GM12878 (cell line): ENCODE results near the gene TMEM120B. TPM values are rescaled to one million over a fixed set of nuclear protein-coding genes. Genes with fewer than 3 reads are reported as not detected.

ENCODE experiments used
- ATAC-seq: fragments of 200-7000 bp; cut with Tn5 transposase; 3 replicates; pipeline ENCODE4 v1.9.1; 2020; ENCODE audit warnings: mild to moderate bottlenecking, moderate library complexity
- BruUV-seq: library from RNA; stranded (reverse); fragments of 400-500 nt; replicated peaks from 2 replicates; lab custom pipeline; 2021; lab: Mats Ljungman, UMichigan
- CTCF ChIA-PET: fragments of 300-600 bp; sonication (Branson Sonifier 250); formaldehyde crosslinking; extraction: SDS; loops from one replicate; lab custom pipeline; 2021; ENCODE audit warnings: inconsistent platforms; lab: Yijun Ruan, JAX
- POLR2A ChIA-PET: fragments of 350-600 bp; formaldehyde crosslinking; extraction: SDS; loops from one replicate; lab custom pipeline; 2021; ENCODE audit warnings: inconsistent platforms; lab: Charles Lee
- RAD21 ChIA-PET: fragments of 300-600 bp; sonication (Branson Sonifier 250); formaldehyde crosslinking; loops from one replicate; lab custom pipeline; 2023; ENCODE audit warnings: antibody characterized with exemption; ENCODE audit not compliant: unreplicated experiment; lab: Charles Lee
- SMC1A ChIA-PET: fragments of 300-600 bp; sonication (Branson Sonifier 250); formaldehyde crosslinking; loops from one replicate; lab custom pipeline; 2023; ENCODE audit not compliant: unreplicated experiment, uncharacterized antibody; lab: Charles Lee
- DNase-seq: peaks from one replicate; pipeline ENCODE4 v3.0.0-alpha.2; 2011; ENCODE audit warnings: low read depth, low spot score
- FAIRE-seq: peaks from 3 replicates; lab custom pipeline; 2011; peaks lifted over from hg19 to GRCh38; lab: Jason Lieb, UNC
- H2AFZ ChIP-seq: 2 replicates; pipeline ENCODE4 v1.6.0; 2011; ENCODE audit warnings: low read depth, low read length, control low read depth; ENCODE audit not compliant: control insufficient read depth
- H3K27ac ChIP-seq: 2 replicates; pipeline ENCODE4 v1.5.1; 2011; ENCODE audit warnings: control low read depth; ENCODE audit not compliant: control insufficient read depth, insufficient read depth
- H3K27me3 ChIP-seq, 2 experiments: replicated peaks in 1 of 2; 2 replicates each; pipeline versions ENCODE4 v1.6.0 to v1.6.1; 2011; ENCODE audit warnings: low read length in 1 of 2; ENCODE audit not compliant: control insufficient read depth in 2 of 2, insufficient read depth in 2 of 2
- H3K36me3 ChIP-seq, 2 experiments: 2 replicates each; pipeline ENCODE4 v1.5.1; 2011; ENCODE audit warnings: low read length in 1 of 2; ENCODE audit not compliant: control insufficient read depth in 2 of 2, insufficient read depth in 2 of 2
- H3K4me1 ChIP-seq: 2 replicates; pipeline ENCODE4 v1.6.1; 2011; ENCODE audit warnings: mild to moderate bottlenecking, low read length, moderate library complexity, mixed read lengths; ENCODE audit not compliant: control insufficient read depth, insufficient read depth
- H3K4me2 ChIP-seq: 2 replicates; pipeline ENCODE4 v1.6.0; 2011; ENCODE audit warnings: control low read depth; ENCODE audit not compliant: control insufficient read depth, insufficient read depth
- H3K4me3 ChIP-seq: fragments of 200-600 bp; sonication (generic); 2 replicates; pipeline ENCODE4 v1.5.1; 2016
- H3K79me2 ChIP-seq: 2 replicates; pipeline ENCODE4 v1.6.0; 2011; ENCODE audit warnings: low read length; ENCODE audit not compliant: control insufficient read depth, insufficient read depth
- H3K9ac ChIP-seq: 2 replicates; pipeline ENCODE4 v1.8.0; 2011; ENCODE audit warnings: low read length, control low read depth, mixed read lengths; ENCODE audit not compliant: control insufficient read depth, insufficient read depth
- H3K9me3 ChIP-seq: replicated peaks from 3 replicates; pipeline ENCODE4 v1.5.1; 2011; ENCODE audit warnings: mild to moderate bottlenecking, low read length; ENCODE audit not compliant: control insufficient read depth, insufficient read depth
- H4K20me1 ChIP-seq: 2 replicates; pipeline ENCODE4 v1.6.0; 2011; ENCODE audit not compliant: control insufficient read depth, insufficient read depth
- CUX1 ChIP-seq: IDR thresholded peaks from 2 replicates; pipeline ENCODE4 v1.6.1; 2012; ENCODE audit warnings: improper control_type of control experiment, low read depth, low read length; ENCODE audit not compliant: insufficient replicate concordance
- EP300 ChIP-seq, 2 experiments: fragments of 150-350 bp in 1 of 2; IDR thresholded peaks; 2 replicates each; pipeline ENCODE4 v1.6.1; 2011 to 2012; ENCODE audit warnings: low read depth in 2 of 2, low read length in 2 of 2, borderline replicate concordance in 1 of 2, improper control_type of control experiment in 1 of 2, inconsistent platforms in 1 of 2; ENCODE audit not compliant: control insufficient read depth in 1 of 2
- HCFC1 ChIP-seq: fragments of 150-350 bp; IDR thresholded peaks from 2 replicates; pipeline ENCODE4 v1.6.1; 2014; ENCODE audit warnings: low read length
- HDGF ChIP-seq: fragments of 450-650 bp; IDR thresholded peaks from 2 replicates; pipeline ENCODE4 v1.6.1; 2016; ENCODE audit warnings: antibody characterized with exemption
- NFYA ChIP-seq: IDR thresholded peaks from 2 replicates; pipeline ENCODE4 v1.6.1; 2011; ENCODE audit warnings: low read depth, mild to moderate bottlenecking, low read length, improper control_type of control experiment, borderline replicate concordance
- POU2F2 ChIP-seq: IDR thresholded peaks from 3 replicates; pipeline ENCODE4 v1.6.1; 2011; ENCODE audit warnings: low read depth, mild to moderate bottlenecking, low read length, borderline replicate concordance
- RB1 ChIP-seq: fragments of 450-650 bp; formaldehyde crosslinking; IDR thresholded peaks from 2 replicates; pipeline ENCODE4 v1.6.1; 2017; ENCODE audit warnings: mild to moderate bottlenecking, borderline replicate concordance
- SIN3A ChIP-seq: IDR thresholded peaks from 2 replicates; pipeline ENCODE4 v1.6.1; 2012; ENCODE audit warnings: low read depth, low read length, improper control_type of control experiment
- SP1 ChIP-seq: IDR thresholded peaks from one replicate; pipeline ENCODE4 v1.6.1; 2011; ENCODE audit warnings: low read depth, low read length
- ZBED1 ChIP-seq: IDR thresholded peaks from 2 replicates; pipeline ENCODE4 v1.6.1; 2016; ENCODE audit warnings: borderline replicate concordance
- WGBS: methylation state at CpG from one replicate; pipeline ENCODE4 v1.1.6; 2016; ENCODE audit warnings: low lambda C conversion rate; ENCODE audit not compliant: insufficient replicate concordance, insufficient coverage; ENCODE audit errors: missing lambda C conversion rate; 5-methylcytosine and 5-hydroxymethylcytosine counted together
- in situ Hi-C: fragments of 300-500 bp; cut with MboI; formaldehyde crosslinking; loops from 9 replicates; pipeline ENCODE4 v1.14.3; 2018; ENCODE audit warnings: mixed read lengths
- intact Hi-C: fragments of 100-400 bp; cut with micrococcal nuclease; formaldehyde crosslinking; loops from one replicate; pipeline ENCODE4 v1.14.2; 2022; ENCODE audit not compliant: unreplicated experiment
- polyA plus RNA-seq, 11 experiments: library from polyadenylated mRNA; depleted of rRNA in 4 of 11; unstranded in 6 of 11; stranded (reverse) in 5 of 11; fragments of >200 nt; fragmentation: Nextera tagmentation in 4 of 11; fragmentation: Illumina TruSeq in 1 of 11; extraction: Ambion mirVana in 4 of 11; extraction: Trizol in 1 of 11; gene quantifications; 1 replicate in 1 of 11; 2 replicates in 10 of 11; pipeline versions ENCODE4 v1.2.1 to v1.2.3, GENCODE V29; 2011 to 2016; ENCODE audit warnings: inconsistent platforms in 2 of 11, missing spikeins in 2 of 11, low read depth in 1 of 11
- total RNA-seq, 4 experiments: library from RNA; depleted of rRNA in 3 of 4; stranded (reverse); fragments of >200 nt in 3 of 4; fragmentation: Illumina TruSeq in 1 of 4; extraction: Trizol in 1 of 4; gene quantifications; 2 replicates each; pipeline versions ENCODE4 v1.2.1 to v1.2.3, GENCODE V29; 2013 to 2021
- TF ChIP-seq, protein P1 (sequence below): IDR thresholded peaks from 2 replicates; pipeline ENCODE4 v1.6.1; 2011; ENCODE audit warnings: low read depth, mild to moderate bottlenecking, low read length, moderate library complexity, borderline replicate concordance; ENCODE audit errors: extremely low read depth

TMEM120B gene
- total and polyA plus RNA-seq, 10 of the 15 experiments (the other 5 are each of a cell fraction or from before 2014, with no cell fraction given): 4.0 to 26.2 (median 9.2) TPM

DNA sequence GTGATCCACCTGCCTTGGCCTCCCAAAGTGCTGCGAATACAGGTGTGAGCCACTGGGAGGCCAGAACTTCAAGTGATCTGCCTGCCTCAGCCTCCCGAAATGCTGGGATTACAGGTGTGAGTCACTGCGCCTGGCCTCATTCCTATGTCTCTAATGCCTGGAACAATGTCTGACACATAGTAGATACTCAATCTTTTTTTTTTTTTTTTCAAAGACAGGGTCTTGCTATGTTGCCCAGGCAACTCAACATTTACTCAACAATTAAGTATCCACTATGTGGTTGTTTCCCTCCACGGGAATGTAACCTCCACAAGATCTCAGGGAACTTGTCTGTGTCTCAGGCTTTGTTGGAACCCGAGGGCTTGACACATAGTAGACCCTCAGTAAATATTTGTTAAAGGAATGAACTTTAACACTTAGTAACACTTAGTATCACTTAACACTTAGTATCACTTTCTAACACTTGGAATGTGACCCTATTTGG is 3.0 kb upstream of the TMEM120B start (continued):
- TF ChIP-seq CUX1: no peak
- TF ChIP-seq HCFC1: no peak
- TF ChIP-seq SIN3A: no peak

DNA sequence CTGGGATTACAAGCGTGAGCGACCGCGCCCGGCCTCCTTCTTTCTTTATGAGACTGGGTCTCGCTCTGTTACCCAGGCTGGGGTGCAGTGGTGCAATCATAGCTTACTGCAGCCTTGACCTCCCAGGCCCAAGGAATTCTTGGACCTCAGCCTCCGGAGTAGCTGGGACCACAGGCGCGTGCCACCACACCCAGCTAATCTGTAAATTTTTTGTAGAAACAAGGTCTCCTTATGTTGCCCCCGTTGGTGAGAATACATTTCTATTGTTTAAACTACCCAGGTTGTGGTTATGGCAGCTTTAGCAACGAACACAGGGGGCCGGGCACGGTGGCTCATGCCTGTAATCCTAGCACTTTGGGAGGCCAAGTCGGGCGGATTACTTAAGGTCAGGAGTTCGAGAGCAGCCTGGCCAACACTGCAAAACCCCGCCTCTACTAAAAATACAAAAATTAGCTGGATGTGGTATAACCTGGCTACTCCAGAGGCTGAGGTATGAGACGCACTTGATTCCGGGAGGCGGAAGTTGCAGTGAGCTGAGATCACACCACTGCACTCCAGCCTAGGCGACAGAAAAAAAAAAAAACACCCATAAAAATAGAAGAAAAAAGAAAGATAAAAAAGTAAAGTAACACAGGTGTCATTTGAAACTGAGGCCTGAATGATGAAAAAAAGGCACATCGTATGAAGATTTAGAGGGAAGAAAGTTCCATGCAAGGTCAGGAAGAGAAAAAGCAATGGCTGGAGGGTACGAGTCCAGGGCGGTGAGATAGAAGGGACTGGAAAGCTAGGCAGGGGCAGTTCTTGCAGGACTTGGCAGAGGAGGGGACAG is 977 bp upstream of the TMEM120B start:
- Histone ChIP-seq H3K4me3 (peak overlapping the region; percentile 85), H4K20me1 (no peaks in the 10 kb centered on the region), H3K4me1 (peaks cover 17% of the 10 kb centered on the region; the same call in 1 of the 2 replicates), H3K4me2 (peak overlapping the region; percentile 86), H3K27me3 (no peaks in the 10 kb centered on the region), H3K36me3 (no peaks in the 10 kb centered on the region), H3K9me3 (no peaks in the 10 kb centered on the region), H3K27ac (peak overlapping the region; percentile 12; the same call in 1 of the 2 replicates), H2AFZ (peak overlapping the region; percentile 87), H3K79me2 (peaks cover 14% of the 10 kb centered on the region), H3K9ac (peak overlapping the region; percentile 49)
- ATAC-seq: no peak
- ChIA-PET POLR2A (interaction anchor here (0.6 to 2.6 kb wide), 11 partner anchors 9 to 768 kb away, joined by 3 to 10 read pairs (median 4); partner anchors contain the start of gene RHOF), SMC1A (interaction anchor here (0.6 to 3.6 kb wide), 9 partner anchors 10 to 331 kb away, joined by 3 to 14 read pairs (median 4); no protein-coding TSS in a partner anchor), RAD21 (interaction anchor here (1.0 to 4.1 kb wide), 4 partner anchors 25 to 82 kb away, joined by 4 to 32 read pairs (median 6); partner anchors contain the start of gene RHOF), CTCF (interaction anchor here (1.0 to 2.7 kb wide), 4 partner anchors 62 to 85 kb away, joined by 3 to 23 read pairs (median 12); partner anchors contain the start of gene RHOF)
- intact Hi-C loops (no loop called here), in situ Hi-C loops (no loop called here)
- 63% methylated on average over 24 of the region's 24 CpGs for WGBS
- no TSS peak for BruUV-seq
- DNase-seq: no peak
- no peak for FAIRE-seq
- TF ChIP-seq HDGF (no peak), RB1 (no peak), SP1 (no peak), POU2F2 (no peak), NFYA (no peak), HCFC1 (no peak), ZBED1 (no peak), EP300 (IDR thresholded peaks at IDR 0.05; ENCODE audit: borderline replicate concordance in 1 of 2, control insufficient read depth in 1 of 2, low read depth in 2 of 2, low read length in 2 of 2) (no peak)
- TF ChIP-seq, protein P1, sequence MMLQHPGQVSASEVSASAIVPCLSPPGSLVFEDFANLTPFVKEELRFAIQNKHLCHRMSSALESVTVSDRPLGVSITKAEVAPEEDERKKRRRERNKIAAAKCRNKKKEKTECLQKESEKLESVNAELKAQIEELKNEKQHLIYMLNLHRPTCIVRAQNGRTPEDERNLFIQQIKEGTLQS: no peak
